Tibial nerve (tissue), 4 donors: Measurements from ENCODE around the gene CTNNB1.

Experiments
- EP300 ChIP-seq, 2 donors: sonication (generic); formaldehyde crosslinking; IDR thresholded peaks; one replicate each; pipeline ENCODE4 v1.6.1; 2017; ENCODE audit warnings: antibody characterized with exemption in 2 of 2, mild to moderate bottlenecking in 1 of 2
- POLR2A ChIP-seq, 2 donors: fragments of 450-650 bp; IDR thresholded peaks; one replicate each; pipeline ENCODE4 v1.6.1; 2017; ENCODE audit warnings: antibody characterized with exemption in 2 of 2, mild to moderate bottlenecking in 2 of 2, moderate library complexity in 2 of 2
- TF ChIP-seq, protein P1 (sequence below), 5 experiments: fragments of 200-600 bp in 3 of 5; fragments of 450-650 bp in 2 of 5; sonication (generic) in 3 of 5; IDR thresholded peaks; one replicate each; pipeline ENCODE4 v1.5.1; 2016 to 2019; ENCODE audit warnings: antibody characterized with exemption in 5 of 5, mild to moderate bottlenecking in 3 of 5, moderate library complexity in 2 of 5

DNA sequence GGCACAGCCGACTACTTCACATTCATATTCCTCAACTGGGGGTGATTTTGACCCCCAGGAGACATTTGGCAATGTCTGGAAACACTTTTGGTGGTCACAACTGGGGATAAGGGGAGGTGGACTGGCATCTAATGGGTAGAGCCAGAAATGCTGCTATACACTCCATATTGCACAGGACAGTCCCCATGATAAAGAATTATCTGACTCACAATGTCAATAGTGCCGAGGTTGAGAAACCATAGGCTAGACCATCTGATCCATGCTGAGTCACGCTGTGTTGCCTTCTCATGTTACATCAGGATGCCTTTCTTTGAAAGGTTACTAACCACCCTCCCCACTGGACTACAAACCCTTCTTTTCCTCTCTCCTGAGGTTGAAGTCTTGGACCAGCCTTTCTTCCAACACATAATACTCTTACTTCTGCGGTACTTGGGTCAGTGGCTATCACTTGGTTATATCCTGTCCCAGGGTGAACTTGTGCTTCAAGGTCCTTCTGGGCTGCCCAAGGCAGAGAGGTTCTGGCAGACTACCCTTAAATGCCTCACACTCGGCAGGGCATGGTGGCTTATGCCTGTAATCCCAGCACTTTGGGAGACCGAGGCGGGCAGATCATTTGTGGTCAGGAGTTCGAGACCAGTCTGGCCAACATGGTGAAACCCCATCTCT, 68.8 kb downstream of the CTNNB1 start:
- TF ChIP-seq, protein P1, sequence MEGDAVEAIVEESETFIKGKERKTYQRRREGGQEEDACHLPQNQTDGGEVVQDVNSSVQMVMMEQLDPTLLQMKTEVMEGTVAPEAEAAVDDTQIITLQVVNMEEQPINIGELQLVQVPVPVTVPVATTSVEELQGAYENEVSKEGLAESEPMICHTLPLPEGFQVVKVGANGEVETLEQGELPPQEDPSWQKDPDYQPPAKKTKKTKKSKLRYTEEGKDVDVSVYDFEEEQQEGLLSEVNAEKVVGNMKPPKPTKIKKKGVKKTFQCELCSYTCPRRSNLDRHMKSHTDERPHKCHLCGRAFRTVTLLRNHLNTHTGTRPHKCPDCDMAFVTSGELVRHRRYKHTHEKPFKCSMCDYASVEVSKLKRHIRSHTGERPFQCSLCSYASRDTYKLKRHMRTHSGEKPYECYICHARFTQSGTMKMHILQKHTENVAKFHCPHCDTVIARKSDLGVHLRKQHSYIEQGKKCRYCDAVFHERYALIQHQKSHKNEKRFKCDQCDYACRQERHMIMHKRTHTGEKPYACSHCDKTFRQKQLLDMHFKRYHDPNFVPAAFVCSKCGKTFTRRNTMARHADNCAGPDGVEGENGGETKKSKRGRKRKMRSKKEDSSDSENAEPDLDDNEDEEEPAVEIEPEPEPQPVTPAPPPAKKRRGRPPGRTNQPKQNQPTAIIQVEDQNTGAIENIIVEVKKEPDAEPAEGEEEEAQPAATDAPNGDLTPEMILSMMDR (IDR thresholded peaks at IDR 0.05) = no peak
- TF ChIP-seq POLR2A (IDR thresholded peaks at IDR 0.05) = no peak
- TF ChIP-seq EP300 (IDR thresholded peaks at IDR 0.05) = no peak
